HG03378 (cell line): ENCODE measurements around the gene KIAA1958.

Experiments used
- ATAC-seq: cut with Tn5 transposase; IDR thresholded peaks from one replicate; pipeline ENCODE4 v1.9.1; 2021; ENCODE audit warnings: mild to moderate bottlenecking, moderate library complexity; ENCODE audit not compliant: unreplicated experiment

Gene KIAA1958

DNA sequence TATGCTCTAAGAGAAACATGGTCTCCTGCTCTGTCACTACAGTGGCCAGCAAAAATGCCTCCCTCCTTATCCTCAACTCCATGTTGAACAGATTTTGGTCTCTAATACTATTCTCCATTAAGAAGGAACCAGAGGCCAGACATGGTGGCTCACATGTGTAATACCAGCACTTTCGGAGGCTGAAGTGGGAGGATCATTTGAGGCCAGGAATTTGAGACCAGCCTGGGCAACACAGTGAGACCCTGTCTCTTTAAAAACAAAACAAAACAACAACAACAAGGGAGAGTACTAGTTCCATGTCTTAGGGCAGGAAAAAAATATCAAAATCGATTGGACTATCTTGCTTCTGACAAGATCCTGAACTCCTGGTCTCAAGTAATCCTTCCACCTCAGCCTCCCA lies 216.7 kb downstream of the KIAA1958 start:
- ATAC-seq = no peak

GRCh38 chr9:112705768-112706427 lies 219.3 kb downstream of the KIAA1958 start:
- no peak for ATAC-seq

DNA sequence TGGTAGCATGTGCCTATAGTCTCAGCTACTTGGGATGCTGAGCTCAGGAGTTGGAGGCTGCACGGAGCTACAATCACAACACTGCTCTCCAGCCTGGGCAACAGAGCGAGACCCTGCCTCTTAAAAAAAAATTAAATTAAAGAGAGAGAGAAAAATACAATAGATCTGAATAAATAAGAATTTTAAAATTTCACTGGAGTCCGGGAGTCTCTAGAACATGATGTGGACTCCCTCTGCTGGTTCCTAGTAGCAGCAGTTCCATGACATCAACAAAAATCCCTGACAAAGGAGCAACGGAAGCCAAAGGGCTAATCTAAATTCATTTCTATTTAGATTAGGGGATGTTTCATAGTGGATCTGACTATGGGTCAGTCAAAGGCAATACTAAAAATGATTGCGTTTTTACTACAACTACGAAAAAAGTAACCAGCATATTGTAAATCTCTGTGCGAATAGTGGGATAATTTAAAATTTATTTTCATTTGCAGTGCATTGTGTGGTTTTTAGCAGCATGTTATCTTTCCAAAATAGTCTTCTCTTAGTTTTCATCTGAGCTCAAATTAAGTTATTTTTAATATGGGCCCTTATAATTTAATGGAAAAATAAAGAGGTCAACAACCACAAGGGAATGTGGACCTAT lies 224.5 kb downstream of the KIAA1958 start:
- ATAC-seq = no peak

DNA sequence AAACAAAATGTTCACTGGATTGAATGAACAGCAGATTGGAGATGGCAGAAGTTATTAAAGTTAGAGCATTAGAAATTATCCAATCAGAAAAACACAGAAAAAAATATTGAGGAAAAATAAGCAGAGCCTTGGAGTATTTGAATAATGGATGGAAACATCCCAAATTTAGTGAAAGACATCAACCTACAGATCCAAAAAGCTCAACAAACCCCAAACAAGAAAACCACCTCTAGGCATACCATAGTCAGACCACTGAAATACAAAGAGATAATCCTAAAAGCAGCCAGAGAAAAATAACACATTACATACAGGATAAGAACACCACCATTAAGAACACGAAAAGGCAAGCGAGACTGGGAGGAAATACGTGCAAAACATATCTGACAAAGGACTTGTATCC lies 226.1 kb downstream of the KIAA1958 start:
- ATAC-seq = no peak

DNA sequence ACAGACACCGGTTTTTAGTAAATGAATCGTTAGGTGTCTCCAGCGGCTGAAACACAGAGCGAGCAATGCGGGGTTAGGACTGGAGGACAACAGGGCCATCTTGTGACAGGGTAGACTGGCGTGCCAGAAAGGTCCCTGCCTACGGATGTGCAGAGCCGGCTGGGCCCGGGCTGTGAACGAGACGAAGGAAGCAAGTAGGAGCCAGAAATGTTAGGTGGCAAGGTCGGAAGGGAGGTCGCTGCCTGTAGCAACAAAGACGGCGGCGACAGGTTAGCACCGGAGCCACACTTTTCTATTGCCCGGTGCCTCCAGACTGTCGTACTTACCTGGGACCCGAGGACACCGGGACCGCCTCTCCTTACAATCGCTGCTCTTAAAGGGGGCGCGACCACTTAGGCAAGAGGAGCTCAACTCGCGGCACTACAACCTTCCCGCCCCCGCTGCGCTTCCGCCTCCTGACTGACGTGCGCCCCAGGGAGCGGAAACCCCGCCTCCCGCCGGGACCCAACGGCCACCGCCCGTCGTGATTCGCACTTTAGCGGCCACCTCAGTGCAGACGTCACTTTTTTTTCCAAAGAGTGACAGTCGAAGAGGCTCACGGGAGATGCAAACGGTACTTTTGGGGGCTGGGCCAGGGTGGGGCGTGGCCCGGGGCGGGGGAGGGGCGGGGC lies 231.2 kb downstream of the KIAA1958 start, which contains the start of gene INIP:
INIP (minus strand) TSS at position 457 of the 671 bp plus-strand sequence. CDS start 1,632 bp downstream, outside the sequence.
- peak; percentile 84 for ATAC-seq
